Dermis blood vessel endothelial cell (primary cell): ENCODE measurements around the gene SETDB1. TPM values are rescaled to one million over a fixed set of nuclear protein-coding genes. Genes with fewer than 3 reads are reported as not detected.
A peak's percentile ranks its signal among the peaks of the same experiment; 100 is the strongest.
"Not testable (repeated sequence)": the region's sequence is repeated elsewhere in the genome, so short reads cannot be mapped to it uniquely, and the experiment has no call there.

Experiments
- DNase-seq: peaks from one replicate; pipeline ENCODE4 v3.0.0; 2010
- total RNA-seq: library from RNA; depleted of rRNA; stranded (reverse); fragments of >200 nt; gene quantifications from 2 replicates; pipeline ENCODE4 v1.2.3, GENCODE V29; 2014

Gene SETDB1
- 38.1 and 45.3 TPM in 2 replicates for total RNA-seq

GRCh38 chr1:150926097-150926741 is at the start of gene SETDB1:
Gene SETDB1, plus strand, starts transcription at chr1:150926363. Its CDS starts 1,352 bp downstream, at chr1:150927715.
- DNase-seq, result peak; percentile 98

GRCh38 chr1:150878931-150879330 is 47.2 kb upstream of the SETDB1 start:
- DNase-seq, result not testable (repeated sequence)

GRCh38 chr1:150881331-150882070 is 44.7 kb upstream of the SETDB1 start:
- DNase-seq, result no peak

GRCh38 chr1:150883121-150883520 is 43.0 kb upstream of the SETDB1 start:
- not testable (repeated sequence) for DNase-seq

GRCh38 chr1:150887018-150887417 is 39.1 kb upstream of the SETDB1 start, which contains the start of gene CTXND2:
Gene CTXND2, plus strand, starts transcription at chr1:150887136. Its CDS starts 25,179 bp downstream, at chr1:150912315.
- DNase-seq, result no peak

GRCh38 chr1:150888727-150889126 is 37.4 kb upstream of the SETDB1 start:
- DNase-seq, result no peak

- DNase-seq, result no peak
Observed at GRCh38 chr1:150890033-150890416, 36.1 kb upstream of the SETDB1 start.

GRCh38 chr1:150893336-150893913 is 32.7 kb upstream of the SETDB1 start:
- DNase-seq, result no peak

- DNase-seq, result no peak
Observed at GRCh38 chr1:150895618-150896017, 30.5 kb upstream of the SETDB1 start.

- not testable (repeated sequence) for DNase-seq
Observed at GRCh38 chr1:150899795-150900194, 26.4 kb upstream of the SETDB1 start.

- no peak for DNase-seq
Observed at GRCh38 chr1:150902346-150902745, 23.8 kb upstream of the SETDB1 start.

- DNase-seq, result no peak
Observed at GRCh38 chr1:150902751-150903150, 23.4 kb upstream of the SETDB1 start.

GRCh38 chr1:150905301-150905700 is 20.9 kb upstream of the SETDB1 start:
- no peak for DNase-seq

- no peak for DNase-seq
Observed at GRCh38 chr1:150906329-150906728, 19.8 kb upstream of the SETDB1 start.

GRCh38 chr1:150906813-150907212 is 19.4 kb upstream of the SETDB1 start:
- DNase-seq, result no peak

GRCh38 chr1:150909585-150910180 is 16.5 kb upstream of the SETDB1 start:
- DNase-seq, result no peak

- no peak for DNase-seq
Observed at GRCh38 chr1:150912623-150913022, 13.5 kb upstream of the SETDB1 start.

- no peak for DNase-seq
Observed at GRCh38 chr1:150917387-150917786, 8.8 kb upstream of the SETDB1 start.

- DNase-seq, result peak; percentile 84
Observed at GRCh38 chr1:150922519-150922975, 3.6 kb upstream of the SETDB1 start.

GRCh38 chr1:150925080-150925479 is 1.1 kb upstream of the SETDB1 start:
- peak; percentile 47 for DNase-seq

- DNase-seq, result no peak
Observed at GRCh38 chr1:150927624-150928023, 1.5 kb downstream of the SETDB1 start.

GRCh38 chr1:150928286-150928685 is 2.1 kb downstream of the SETDB1 start:
- DNase-seq, result no peak

GRCh38 chr1:150928775-150929174 is 2.6 kb downstream of the SETDB1 start:
- DNase-seq, result not testable (repeated sequence)
